Caco-2 (cell line): Measurements from ENCODE around the gene MAN1B1. TPM values are rescaled to one million over a fixed set of nuclear protein-coding genes. Genes with fewer than 3 reads are reported as not detected.

Source experiments
- BruUV-seq: library from RNA; stranded (reverse); fragments of 400-500 nt; replicated peaks from 2 replicates; lab custom pipeline; 2021; lab: Mats Ljungman, UMichigan
- CTCF ChIA-PET: fragments of 300-600 bp; sonication (Branson Sonifier 250); formaldehyde crosslinking; loops from one replicate; lab custom pipeline; 2022; ENCODE audit warnings: antibody characterized with exemption; lab: Charles Lee
- POLR2A ChIA-PET: fragments of 300-600 bp; sonication (Branson Sonifier 250); formaldehyde crosslinking; loops from one replicate; lab custom pipeline; 2022; ENCODE audit warnings: antibody characterized with exemption; lab: Charles Lee
- DNase-seq, 2 experiments: peaks; one replicate each; pipeline versions ENCODE4 v3.0.0 to v3.0.0-alpha.2; 2020 to 2022
- H3K27me3 ChIP-seq: replicated peaks from 2 replicates; pipeline ENCODE4 v1.6.0; 2011; ENCODE audit warnings: low read length; ENCODE audit not compliant: control insufficient read depth, insufficient read depth
- H3K36me3 ChIP-seq: 2 replicates; pipeline ENCODE4 v1.5.1; 2011; ENCODE audit warnings: low read length; ENCODE audit not compliant: control insufficient read depth, insufficient read depth
- H3K4me1 ChIP-seq: fragments of 250-450 bp; sonication (Bioruptor Pico); 2 replicates; pipeline ENCODE4 v1.5.1; 2020; ENCODE audit warnings: mild to moderate bottlenecking
- H3K4me3 ChIP-seq: 2 replicates; pipeline ENCODE4 v1.5.1; 2011; ENCODE audit warnings: low read depth, mild to moderate bottlenecking, control low read depth, low read length
- H3K9me3 ChIP-seq: fragments of 250-450 bp; sonication (Bioruptor Pico); 2 replicates; pipeline ENCODE4 v1.5.1; 2020; ENCODE audit warnings: mild to moderate bottlenecking, moderate library complexity
- H3K27ac Mint-ChIP-seq: one replicate; pipeline ENCODE4 v1.8.0; 2022; ENCODE audit warnings: mixed read lengths; ENCODE audit not compliant: unreplicated experiment
- H3K27me3 Mint-ChIP-seq: one replicate; pipeline ENCODE4 v1.8.0; 2022; ENCODE audit warnings: mixed read lengths; ENCODE audit not compliant: insufficient read depth, unreplicated experiment
- H3K36me3 Mint-ChIP-seq: one replicate; pipeline ENCODE4 v1.8.0; 2022; ENCODE audit warnings: mild to moderate bottlenecking, mixed read lengths; ENCODE audit not compliant: insufficient read depth, unreplicated experiment
- H3K4me1 Mint-ChIP-seq: one replicate; pipeline ENCODE4 v1.8.0; 2022; ENCODE audit warnings: low read depth, mixed read lengths; ENCODE audit not compliant: unreplicated experiment
- H3K4me3 Mint-ChIP-seq: one replicate; pipeline ENCODE4 v1.8.0; 2022; ENCODE audit warnings: mild to moderate bottlenecking, moderate library complexity, mixed read lengths; ENCODE audit not compliant: unreplicated experiment
- H3K9me3 Mint-ChIP-seq: one replicate; pipeline ENCODE4 v1.8.0; 2022; ENCODE audit warnings: mixed read lengths; ENCODE audit not compliant: unreplicated experiment
- CTCF ChIP-seq, 2 experiments: fragments of 200-600 bp in 1 of 2; IDR thresholded peaks; 1 replicate in 1 of 2; 2 replicates in 1 of 2; pipeline versions ENCODE4 v1.5.1 to v1.8.0; 2011 to 2022; ENCODE audit warnings: antibody characterized with exemption in 1 of 2, control low read depth in 1 of 2, inconsistent platforms in 1 of 2, low read depth in 1 of 2, low read length in 1 of 2, mild to moderate bottlenecking in 1 of 2, moderate library complexity in 1 of 2; ENCODE audit not compliant: insufficient read depth in 1 of 2, severe bottlenecking in 1 of 2, unreplicated experiment in 1 of 2
- intact Hi-C: fragments of 100-400 bp; cut with micrococcal nuclease; formaldehyde crosslinking; loops from one replicate; pipeline ENCODE4 v1.10.0; 2022; ENCODE audit not compliant: unreplicated experiment
- total RNA-seq: library from RNA; stranded (reverse); gene quantifications from 2 replicates; pipeline ENCODE4 v1.2.3, GENCODE V29; 2022

The MAN1B1 gene
- total RNA-seq, 1 experiment from 2014 or later, result 57.7 TPM

- peaks cover 9% of the 10 kb centered on the region for H3K27me3 Mint-ChIP-seq
- no peak within 1 kb of the TSS for H3K27ac Mint-ChIP-seq
- H3K27me3 ChIP-seq, result no peaks in the 10 kb centered on the region
- peaks cover 6% of the 10 kb centered on the region for H3K36me3 Mint-ChIP-seq
- BruUV-seq, result no TSS peak
- H3K36me3 ChIP-seq, result no peaks in the 10 kb centered on the region
- POLR2A ChIA-PET, result no interaction called here
- peak in 1 of 2 experiments; percentile 70 for DNase-seq
- H3K4me1 Mint-ChIP-seq, result no peaks in the 10 kb centered on the region
- CTCF ChIA-PET, result no interaction called here
- H3K9me3 ChIP-seq, result no peaks in the 10 kb centered on the region
- intact Hi-C loops, result no loop called here
- H3K4me1 ChIP-seq, result peaks cover 10% of the 10 kb centered on the region; the same call in 1 of the 2 replicates
- TF ChIP-seq CTCF (IDR thresholded peaks at IDR 0.05; ENCODE audit: insufficient read depth in 1 of 2, low read depth in 1 of 2, low read length in 1 of 2, severe bottlenecking in 1 of 2, unreplicated experiment in 1 of 2), result no peak
- no peak within 1 kb of the TSS for H3K4me3 ChIP-seq
- H3K9me3 Mint-ChIP-seq, result no peaks in the 10 kb centered on the region
- H3K4me3 Mint-ChIP-seq, result no peak within 1 kb of the TSS
These were observed 52.1 kb downstream of the MAN1B1 start, which contains the start of gene GRIN1 for GRCh38 chr9:137138722-137139467. TSS of gene GRIN1 (plus strand) at chr9:137139154. CDS start at chr9:137139487, 333 bp downstream.

- no peak overlapping the region for H3K4me3 ChIP-seq
- peaks cover 10% of the 10 kb centered on the region; the same call in 1 of the 2 replicates for H3K4me1 ChIP-seq
- H3K9me3 ChIP-seq, result no peaks in the 10 kb centered on the region
- H3K36me3 ChIP-seq, result no peaks in the 10 kb centered on the region
- no TSS peak for BruUV-seq
- intact Hi-C loops, result loop anchor here (5.0 kb wide), 1 partner anchor 497 kb away; no protein-coding TSS in a partner anchor
- no peaks in the 10 kb centered on the region for H3K9me3 Mint-ChIP-seq
- peaks cover 9% of the 10 kb centered on the region for H3K27me3 Mint-ChIP-seq
- no peak for TF ChIP-seq CTCF (IDR thresholded peaks at IDR 0.05; ENCODE audit: insufficient read depth in 1 of 2, low read depth in 1 of 2, low read length in 1 of 2, severe bottlenecking in 1 of 2, unreplicated experiment in 1 of 2)
- POLR2A ChIA-PET, result no interaction called here
- no peaks in the 10 kb centered on the region for H3K27me3 ChIP-seq
- DNase-seq, result no peak
- CTCF ChIA-PET, result interaction anchor here (0.6 kb wide), 1 partner anchor 23 kb away, joined by 7 read pairs; no protein-coding TSS in a partner anchor
- H3K4me3 Mint-ChIP-seq, result no peak overlapping the region
- H3K27ac Mint-ChIP-seq, result no peak overlapping the region
- peaks cover 6% of the 10 kb centered on the region for H3K36me3 Mint-ChIP-seq
- no peaks in the 10 kb centered on the region for H3K4me1 Mint-ChIP-seq
These were observed 52.8 kb downstream of the MAN1B1 start for GRCh38 chr9:137139468-137140150.
